Inferior parietal cortex (tissue), 1 donor: ENCODE results near the gene RFX4.

ENCODE experiments used
- DNase-seq: peaks from one replicate; pipeline ENCODE4 v3.0.0-alpha.2; 2016; ENCODE audit errors: extremely low spot score

The RFX4 gene

DNA sequence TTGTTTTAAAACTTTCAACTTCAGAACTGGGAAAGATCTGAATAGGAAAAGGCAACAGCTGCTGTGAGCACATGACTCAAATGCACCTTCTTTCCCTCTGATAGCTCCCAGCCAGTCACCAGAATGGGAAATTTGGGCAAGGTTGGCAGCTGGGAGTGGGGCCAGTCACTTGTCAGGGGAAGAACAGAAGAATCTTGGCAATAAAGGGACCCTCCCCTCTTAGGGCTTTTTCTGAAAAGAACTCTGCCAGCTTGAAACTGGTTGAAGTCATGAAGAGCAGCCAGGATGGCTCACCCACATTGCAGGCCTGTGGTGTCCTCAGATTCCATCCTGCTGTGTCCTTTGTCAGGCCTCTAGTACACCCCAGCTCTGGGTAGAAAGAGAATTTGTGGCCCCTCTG lies 181.4 kb downstream of the RFX4 start:
- DNase-seq, result no peak

DNA sequence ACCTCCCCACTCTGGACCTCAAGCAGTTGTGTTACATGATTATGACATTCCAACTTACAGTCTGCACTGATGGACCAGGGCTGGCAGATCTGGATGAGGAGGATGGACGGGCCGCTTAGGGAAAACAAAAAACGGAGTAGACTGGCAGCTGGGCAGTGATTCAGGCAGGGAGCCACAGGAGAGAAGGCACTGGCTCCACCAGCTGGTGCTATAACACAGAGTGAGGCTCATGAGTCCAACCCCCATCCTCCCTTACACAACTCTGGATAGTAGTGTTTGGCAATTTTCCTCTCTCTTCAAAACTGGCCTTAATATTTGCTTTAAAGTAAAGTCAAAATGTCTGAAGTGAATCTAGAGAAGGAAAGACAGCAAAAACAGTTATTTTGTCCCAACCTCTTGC lies 181.9 kb downstream of the RFX4 start:
- no peak for DNase-seq

DNA sequence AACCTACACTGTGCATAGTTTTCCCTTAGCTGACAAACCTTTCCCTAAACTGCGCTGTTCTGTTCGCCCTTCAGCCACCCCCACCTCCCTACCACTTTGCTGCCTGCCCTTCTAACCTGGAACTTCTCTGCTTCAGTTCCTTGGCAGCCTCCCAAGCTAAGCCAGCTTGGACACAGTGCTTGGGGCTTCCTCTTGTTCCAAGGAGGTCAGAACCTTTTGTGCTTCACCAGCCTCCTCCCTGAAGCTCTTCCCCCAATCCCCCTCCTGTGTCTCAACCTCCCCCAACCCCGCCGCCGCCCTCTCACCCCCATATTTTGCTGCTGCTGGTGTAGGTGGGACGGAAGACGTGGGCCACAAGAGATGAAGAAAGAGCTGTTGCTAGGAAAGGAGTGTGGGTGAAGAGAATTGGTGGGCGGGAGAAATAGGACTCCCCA lies 183.6 kb downstream of the RFX4 start:
- no peak for DNase-seq

DNA sequence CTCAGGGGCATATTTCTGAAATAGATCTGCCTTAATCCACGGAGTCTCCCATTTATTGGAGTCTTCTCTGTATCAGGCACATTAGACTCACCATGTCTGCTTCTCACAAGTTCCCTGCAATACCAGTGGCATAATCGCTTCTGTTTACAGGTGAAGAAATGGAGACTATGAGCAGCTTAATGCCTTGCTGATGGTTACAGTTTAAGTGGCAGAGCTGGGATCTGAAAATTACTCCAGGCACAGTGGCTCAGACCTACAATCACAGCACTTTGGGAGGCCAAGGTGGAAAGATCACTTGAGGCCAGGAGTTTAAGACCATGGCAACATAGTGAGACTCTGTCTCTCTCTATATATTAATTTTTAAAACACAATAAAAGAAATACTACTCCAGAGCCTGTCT lies 184.4 kb downstream of the RFX4 start:
- no peak for DNase-seq

DNA sequence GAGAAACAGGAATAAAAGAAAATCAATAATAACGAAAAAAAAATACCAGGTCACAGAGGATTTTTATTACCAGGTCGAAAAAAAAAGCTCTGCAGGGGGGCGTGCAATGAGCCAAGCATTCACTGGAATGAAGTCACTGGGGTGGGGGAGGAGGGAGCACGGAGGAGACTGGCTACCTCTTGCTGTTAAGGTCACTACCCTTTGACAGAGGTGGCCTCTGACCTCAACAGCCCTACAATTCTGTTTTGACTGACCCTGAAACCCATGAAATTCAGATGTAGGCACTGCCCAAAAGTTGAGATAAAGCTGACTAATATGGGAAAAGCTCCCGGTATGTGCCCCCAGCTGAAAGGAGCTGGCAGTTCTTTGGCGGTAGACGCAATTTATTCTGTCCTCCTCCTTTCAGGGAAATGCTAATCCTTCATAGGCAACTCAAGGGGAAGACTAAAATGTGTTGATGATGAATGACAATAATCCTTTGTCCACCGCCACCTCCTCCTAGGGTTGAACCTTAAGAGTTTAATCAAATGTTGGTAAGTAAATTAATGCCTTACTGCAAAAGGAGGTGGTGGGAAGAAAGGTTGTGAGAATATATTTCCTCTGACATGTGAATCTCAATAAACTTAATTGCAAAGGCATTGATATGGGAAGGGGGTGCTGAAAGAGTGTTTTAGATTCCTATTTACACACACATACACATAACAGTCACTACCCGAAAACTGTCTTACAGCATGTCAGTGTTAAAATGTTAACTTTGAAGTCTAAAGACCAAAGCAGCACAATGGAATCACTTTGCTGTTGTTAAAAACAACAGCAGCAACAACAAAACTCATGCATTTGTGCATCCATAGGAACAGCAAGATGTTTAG lies 185.4 kb downstream of the RFX4 start:
- no peak for DNase-seq

DNA sequence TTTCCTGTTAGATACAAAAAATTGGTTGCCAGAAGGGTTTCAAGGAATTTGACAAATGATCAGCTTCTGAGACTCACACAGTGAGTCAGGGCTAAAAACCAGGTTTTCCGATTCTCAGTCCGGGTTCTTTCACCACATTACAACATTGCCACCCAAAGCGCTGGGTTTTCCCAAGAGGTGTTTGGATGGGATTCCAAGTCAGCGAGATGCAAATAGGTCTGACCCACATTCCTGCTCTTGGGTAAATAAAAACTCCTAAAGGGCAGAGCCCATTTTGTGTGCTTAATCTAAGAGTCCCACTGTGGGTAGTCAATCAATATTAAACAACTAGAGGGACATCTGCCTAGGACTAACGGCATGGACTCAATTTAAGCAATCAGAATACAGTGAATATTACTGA lies 186.3 kb downstream of the RFX4 start:
- no peak for DNase-seq

DNA sequence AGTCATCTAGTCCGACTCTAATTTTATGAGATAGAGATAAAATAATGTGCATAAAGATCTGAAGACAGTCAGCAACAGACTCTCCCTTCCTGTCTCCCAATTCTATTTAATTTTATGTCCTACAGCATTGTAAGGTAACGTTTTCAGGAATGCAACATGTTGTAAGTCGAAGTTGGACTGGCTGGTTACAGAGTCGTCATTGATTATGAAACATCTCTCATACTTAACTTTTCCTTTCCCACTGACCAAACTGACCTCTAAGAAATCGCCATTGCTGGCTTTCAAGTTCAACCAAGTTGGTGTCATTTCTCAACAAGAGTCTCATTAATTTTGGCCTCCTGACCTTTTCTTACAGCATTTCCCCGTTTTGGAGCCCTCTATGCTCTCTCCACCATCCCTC lies 186.7 kb downstream of the RFX4 start:
- DNase-seq, result no peak

DNA sequence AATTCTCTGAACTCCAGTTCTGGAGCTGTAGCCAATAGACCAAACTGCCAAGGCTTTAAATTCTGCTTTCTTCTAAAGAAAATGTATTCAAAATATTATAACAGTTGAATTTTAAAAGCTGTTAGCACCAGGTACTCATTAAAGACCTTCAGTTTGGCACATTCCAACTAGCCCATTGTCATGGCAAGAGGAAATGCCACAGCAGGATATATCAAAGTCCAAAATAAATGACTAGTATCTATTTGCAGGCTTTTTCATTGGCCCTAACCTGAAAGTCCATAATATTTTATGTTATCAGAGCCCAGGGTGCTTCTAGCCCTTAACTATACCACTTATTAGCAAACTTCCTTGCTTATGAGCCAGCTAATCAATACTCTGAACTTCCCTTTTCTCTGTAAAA lies 188.6 kb downstream of the RFX4 start:
- DNase-seq, result no peak

DNA sequence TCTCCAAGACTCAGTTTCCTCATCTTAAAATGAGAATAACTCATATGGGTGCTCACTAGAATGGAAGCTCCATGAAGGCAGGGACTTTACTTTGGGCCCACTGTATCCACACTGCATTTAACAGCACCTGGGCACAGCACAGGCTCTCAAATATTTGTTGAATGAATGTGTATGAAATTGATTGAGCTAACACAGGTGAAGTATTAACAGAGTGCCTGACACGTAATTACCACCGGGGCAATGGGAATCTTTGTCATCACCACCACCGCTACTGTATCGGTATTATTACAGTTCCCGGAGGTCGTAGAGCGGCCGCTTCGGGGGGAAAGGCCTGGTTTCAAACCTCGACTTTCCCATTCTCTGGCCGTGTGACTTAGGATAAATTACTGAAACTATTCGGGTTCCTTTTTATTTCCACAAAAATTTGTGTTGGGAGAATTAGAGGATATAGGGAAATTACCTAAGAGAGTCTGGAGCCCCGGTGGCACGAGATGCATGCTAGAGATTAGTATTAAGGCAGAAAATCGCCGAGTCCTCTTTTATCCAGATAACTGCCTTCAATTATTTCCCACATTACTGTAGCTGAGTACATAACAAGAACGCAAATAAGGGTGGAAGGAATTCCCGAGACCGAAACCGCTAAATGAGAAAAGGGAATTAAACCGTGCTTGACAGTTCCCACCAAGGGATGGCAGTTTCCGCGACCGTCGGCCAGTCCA lies 190.6 kb downstream of the RFX4 start:
- no peak for DNase-seq

DNA sequence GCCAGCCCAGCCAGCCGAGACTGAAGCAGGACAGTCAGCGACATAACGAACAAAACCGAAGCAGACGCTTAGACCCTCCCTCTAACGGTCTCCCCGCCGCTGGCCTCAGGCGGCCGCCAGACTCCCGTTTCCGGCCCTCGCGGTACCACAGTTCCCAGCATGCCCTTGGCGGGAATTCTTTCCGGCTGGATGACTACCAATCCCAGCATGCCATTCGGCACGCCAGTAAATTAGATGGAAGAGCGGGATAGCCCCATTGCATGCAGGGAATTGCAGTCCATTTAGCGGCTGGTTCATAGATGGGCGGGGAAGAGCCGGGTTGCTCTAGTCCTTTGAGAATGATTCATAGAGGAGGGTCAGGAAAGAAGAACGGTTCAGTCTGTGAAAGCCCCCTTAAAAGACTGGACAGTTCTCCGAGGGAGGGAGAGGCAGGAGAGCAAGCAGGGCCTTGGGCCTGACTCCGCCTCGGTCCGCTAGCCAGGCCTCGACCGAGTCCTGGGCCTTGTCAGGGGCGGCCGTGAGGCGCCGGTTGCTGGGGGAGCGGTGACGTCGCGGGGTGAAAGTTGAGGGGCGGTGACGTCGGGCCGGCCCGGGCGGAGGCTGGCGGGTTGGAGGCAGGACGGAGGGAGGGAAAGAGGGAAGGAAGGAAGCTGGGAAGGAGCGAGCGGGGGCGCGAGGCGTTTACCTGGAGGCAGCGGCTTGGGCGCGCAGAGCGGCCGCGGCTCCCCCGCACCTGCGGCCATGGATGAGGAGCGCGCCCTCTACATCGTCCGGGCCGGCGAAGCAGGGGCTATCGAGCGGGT lies 191.4 kb downstream of the RFX4 start, which contains the start of gene RIC8B:
RIC8B (plus strand) TSS at position 678 of the 803 bp plus-strand sequence; CDS start at position 742, 64 bp downstream.
- DNase-seq, result peak; percentile 99

DNA sequence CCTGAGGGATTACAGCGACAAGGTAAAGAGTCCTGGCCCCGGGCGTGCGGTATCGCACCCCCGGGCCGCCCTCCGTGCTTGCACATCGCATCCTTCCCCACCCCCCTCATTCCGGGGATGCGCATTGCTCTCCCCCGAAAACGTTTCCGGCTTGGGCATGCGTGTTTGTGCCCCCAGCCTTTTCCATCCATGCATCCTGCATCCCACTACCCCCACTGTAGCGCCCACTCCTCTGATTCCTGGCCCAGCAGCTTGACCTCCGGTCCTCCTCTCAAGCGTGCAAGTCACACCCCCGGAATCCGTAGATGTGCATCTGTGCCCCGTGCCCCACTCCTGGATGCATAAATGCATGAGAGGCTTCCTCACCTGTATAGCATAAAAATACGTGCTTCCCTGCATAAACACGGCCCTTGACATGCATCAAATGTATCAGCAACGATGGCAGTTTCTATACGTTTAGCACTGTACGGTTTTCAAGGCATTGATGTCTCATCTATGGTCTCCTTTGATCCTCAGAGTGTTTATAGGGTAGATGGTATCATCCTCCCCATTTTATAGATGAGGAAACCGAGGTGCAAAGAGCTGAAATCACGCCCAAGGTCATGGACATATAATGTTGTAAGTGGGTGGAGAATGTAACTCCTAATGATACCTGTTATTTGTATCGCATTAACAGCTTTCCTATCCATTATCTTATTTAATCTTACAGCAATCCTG lies 192.2 kb downstream of the RFX4 start:
- no peak for DNase-seq

DNA sequence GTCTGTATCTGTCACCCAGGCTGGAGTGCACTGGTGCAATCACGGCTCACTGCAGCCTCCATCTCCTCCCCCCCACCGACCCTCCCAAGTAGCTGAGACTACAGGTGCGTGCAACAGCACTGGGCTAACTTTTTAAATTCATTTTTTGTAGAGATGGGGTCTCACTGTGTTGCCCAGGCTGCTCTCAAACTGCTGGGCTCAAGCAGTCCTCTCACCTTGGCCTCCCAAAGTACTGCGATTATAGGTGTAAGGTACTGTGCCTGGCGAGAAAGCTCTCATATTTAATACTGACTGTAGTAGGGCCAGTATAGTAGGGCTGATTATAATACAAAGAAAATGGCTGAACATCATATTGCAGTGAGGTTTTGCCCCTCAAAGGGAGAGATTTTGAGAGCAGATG lies 194.1 kb downstream of the RFX4 start:
- no peak for DNase-seq

DNA sequence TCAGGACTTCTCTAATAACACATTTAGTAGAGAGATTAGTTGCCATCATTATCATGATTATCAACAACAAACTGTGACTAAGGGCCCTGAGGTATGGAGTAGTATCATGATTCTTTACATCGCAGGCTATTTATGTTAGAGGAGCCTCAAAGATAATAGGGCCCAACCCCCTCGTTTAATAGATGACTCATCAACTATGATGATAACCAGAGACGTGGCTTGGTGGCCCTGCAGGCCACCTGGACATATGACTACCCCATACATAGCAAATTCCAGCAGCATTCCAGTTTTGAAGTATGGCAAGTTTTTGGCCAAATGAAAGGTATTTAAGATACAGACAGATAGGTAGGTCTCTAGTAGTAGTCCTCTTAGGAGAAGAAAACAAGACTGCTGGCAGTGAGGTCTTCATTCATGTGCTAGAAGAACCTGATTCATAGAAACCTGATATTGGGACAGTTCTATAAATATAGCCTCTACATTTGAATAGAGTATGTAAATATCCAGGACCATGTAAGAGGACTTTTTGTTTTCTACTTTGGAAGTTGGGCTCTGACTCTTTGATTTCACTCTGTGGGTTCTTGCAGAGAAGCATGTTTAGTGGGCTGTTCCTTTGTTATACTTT lies 197.3 kb downstream of the RFX4 start:
- DNase-seq, result no peak

DNA sequence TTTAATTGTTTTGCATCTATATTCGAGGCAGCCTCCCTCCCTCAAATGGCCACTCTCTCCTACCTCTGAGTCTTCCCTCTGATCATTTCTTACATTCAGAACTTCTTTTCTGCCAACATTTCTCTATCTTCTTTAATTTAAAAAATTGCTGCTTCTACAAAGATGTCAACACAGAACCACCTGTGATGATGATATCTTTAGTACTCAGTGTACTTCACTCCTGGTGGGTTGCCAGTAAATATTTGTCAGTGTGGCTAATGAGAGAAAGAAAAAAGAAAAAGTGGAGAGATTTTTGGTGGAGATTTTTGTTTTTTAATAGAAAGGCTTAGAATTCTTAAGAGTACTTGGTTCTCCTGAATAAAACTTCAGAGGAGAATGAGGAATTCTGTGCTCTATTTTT lies 199.8 kb downstream of the RFX4 start:
- no peak for DNase-seq

DNA sequence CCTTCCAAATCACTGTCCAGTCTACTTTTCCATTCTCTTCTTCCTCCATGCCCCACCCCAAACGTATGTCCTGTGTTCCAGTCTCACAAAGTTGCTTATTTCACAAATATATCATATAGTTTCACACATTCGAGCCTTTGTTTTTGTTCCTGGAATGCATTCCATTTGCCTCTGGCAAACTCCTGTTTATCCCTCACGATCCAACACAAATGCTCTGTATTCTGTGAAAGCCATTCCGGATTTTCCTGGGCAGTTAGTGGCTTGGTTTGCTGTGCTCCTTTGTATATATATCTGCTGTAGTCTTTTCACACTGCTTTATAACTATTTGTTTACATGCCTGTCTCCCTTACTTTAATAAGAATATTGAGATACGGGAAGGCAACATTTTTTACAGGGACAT lies 200.7 kb downstream of the RFX4 start:
- no peak for DNase-seq

DNA sequence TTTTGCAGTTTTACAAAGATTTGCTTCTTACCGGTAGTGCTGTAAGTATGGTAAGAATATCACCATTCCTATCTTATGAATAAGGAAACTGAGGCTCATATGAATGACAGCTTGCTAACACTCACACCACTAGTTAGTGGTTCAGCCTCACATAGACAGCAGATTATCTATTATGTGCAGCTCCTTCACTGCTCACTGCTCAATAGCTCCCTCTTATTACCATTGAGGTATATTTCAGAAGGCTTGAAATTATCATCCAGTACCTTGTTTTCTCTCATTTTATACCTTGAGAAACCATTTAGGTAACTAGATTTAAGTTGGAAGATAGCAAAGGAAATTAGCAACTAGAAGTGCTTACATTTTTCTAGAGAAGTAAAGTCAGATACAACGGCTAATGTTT lies 207.2 kb downstream of the RFX4 start:
- DNase-seq, result no peak

DNA sequence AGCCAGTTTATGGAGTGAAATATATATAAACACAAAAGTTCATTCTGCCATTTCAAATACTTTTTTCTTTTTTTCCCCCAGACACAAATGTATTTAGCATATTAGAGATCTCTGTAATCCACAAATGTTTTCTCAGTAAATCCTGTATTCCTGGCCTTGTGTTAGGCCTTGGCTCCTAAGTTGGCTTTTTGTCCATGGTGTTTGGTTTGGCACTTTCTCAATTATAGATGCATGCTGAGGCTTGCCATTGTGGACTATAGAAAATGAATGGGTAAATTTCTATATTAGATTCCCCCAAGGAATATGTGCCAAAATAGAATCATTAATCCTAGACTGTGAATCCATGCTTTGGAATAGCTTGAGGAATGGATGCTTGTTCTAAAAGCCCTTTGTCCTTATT lies 208.7 kb downstream of the RFX4 start:
- DNase-seq, result no peak

DNA sequence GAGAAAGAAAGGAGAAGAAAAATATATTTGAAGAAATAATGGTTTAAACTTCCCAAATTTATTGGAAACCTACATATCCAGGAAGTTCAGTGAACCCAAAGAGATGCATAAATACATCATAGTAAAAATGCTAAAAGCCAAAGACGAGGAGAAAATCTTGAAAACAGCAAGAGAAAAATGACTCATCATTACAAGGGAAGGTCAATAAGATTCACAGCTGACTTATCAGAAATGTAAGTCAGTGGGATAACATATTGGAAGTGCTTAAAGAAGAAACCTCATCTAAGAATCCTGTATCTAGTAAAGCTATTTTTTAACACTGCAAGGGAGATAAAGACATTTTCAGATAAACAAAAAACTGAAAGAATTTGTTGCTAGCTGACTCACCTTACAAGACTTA lies 211.6 kb downstream of the RFX4 start:
- no peak for DNase-seq

DNA sequence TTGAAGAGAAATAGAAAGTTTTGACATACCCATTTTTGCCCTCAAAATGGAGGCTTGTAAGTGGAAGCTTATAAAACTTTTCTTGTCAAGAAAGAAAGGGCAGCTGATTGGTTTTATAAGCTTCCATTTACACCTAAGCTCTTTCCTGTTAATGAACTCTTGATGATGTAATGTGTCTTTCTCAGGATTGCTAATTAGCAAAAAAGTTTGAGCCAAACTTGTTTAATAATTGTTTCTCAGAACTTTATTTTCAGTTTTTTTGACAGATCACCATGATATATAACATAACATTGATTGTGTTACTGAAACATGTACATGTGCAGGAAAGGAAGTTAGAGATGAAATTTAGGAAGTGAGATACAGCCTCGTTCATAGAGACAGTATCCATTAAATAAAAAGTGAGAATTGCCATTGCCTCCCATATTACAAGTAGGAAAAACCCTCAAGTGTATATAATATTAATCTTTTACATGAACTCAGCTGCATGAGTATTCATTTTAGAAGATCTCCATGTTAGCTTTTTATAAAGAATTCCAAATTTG lies 218.4 kb downstream of the RFX4 start:
- no peak for DNase-seq

DNA sequence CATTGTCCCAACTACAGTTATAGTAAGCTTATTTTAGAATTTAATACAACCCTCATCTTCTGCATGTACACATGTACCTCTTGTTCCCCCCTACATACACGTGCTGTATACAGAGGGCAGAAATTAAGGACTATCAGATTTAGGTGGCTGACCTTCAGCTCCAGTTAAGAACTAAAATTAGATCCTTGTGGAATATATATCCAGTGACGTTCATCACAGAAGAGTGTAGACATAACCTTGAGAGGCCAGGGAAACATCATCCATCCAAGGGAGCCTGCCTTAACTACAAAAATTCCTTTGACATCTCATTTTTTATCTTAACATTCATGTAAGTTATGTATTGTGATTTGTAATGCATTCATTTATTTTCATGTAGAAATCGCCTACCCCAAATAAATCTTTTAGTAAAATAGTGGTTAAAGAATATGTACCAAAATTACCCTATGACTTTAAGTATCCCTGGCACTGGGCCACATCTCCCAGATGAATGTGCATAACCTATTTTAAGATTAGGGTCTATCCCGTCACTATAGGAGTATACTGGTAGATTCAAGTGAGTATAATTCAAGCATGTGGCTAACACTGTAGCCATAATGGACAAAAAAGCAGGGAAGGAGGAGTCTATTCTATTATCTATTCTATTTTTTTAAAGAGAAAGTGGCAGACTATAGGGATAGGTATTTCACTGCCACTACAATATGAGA lies 219.2 kb downstream of the RFX4 start:
- DNase-seq, result no peak
